ENCODE measurements around the gene GLYR1.

The GLYR1 gene

GRCh38 chr16:4754865-4755264 is 92.2 kb downstream of the GLYR1 start:
- DNase-seq = no peak

GRCh38 chr16:4753227-4753626 is 93.9 kb downstream of the GLYR1 start:
- DNase-seq = no peak
